ENCODE measurements around the gene MARCKSL1.

Gene MARCKSL1

GRCh38 chr1:32321712-32322291 lies 14.2 kb downstream of the MARCKSL1 start:
- DNase-seq (ENCODE audit: extremely low spot score) = no peak
- CTCF ChIA-PET = interaction anchor here (0.6 to 1.1 kb wide), 3 partner anchors 9 to 107 kb away, joined by 3 to 4 read pairs (median 4); no protein-coding TSS in a partner anchor
- TF ChIP-seq LEF1 (IDR thresholded peaks at IDR 0.05; ENCODE audit: borderline replicate concordance) (no peak), L3MBTL2 (conservative IDR thresholded peaks at IDR 0.05) (no peak), HDGF (IDR thresholded peaks at IDR 0.05; ENCODE audit: borderline replicate concordance) (no peak), FOXK2 (IDR thresholded peaks at IDR 0.05) (no peak), ARNT (IDR thresholded peaks at IDR 0.05) (no peak), ELF4 (IDR thresholded peaks at IDR 0.05) (no peak), SP1 (IDR thresholded peaks at IDR 0.05) (no peak), FOXA1 (IDR thresholded peaks at IDR 0.05) (no peak), BHLHE40 (IDR thresholded peaks at IDR 0.05; ENCODE audit: borderline replicate concordance) (no peak), FOXM1 (IDR thresholded peaks at IDR 0.05; ENCODE audit: borderline replicate concordance) (no peak), TARDBP (IDR thresholded peaks at IDR 0.05) (no peak), NFRKB (IDR thresholded peaks at IDR 0.05) (no peak)
- TF ChIP-seq, protein P1, sequence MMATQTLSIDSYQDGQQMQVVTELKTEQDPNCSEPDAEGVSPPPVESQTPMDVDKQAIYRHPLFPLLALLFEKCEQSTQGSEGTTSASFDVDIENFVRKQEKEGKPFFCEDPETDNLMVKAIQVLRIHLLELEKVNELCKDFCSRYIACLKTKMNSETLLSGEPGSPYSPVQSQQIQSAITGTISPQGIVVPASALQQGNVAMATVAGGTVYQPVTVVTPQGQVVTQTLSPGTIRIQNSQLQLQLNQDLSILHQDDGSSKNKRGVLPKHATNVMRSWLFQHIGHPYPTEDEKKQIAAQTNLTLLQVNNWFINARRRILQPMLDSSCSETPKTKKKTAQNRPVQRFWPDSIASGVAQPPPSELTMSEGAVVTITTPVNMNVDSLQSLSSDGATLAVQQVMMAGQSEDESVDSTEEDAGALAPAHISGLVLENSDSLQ (IDR thresholded peaks at IDR 0.05) = no peak
- POLR2A ChIA-PET = interaction anchor here (0.6 to 0.9 kb wide), 2 partner anchors 11 to 41 kb away, joined by 3 to 4 read pairs; no protein-coding TSS in a partner anchor

DNA sequence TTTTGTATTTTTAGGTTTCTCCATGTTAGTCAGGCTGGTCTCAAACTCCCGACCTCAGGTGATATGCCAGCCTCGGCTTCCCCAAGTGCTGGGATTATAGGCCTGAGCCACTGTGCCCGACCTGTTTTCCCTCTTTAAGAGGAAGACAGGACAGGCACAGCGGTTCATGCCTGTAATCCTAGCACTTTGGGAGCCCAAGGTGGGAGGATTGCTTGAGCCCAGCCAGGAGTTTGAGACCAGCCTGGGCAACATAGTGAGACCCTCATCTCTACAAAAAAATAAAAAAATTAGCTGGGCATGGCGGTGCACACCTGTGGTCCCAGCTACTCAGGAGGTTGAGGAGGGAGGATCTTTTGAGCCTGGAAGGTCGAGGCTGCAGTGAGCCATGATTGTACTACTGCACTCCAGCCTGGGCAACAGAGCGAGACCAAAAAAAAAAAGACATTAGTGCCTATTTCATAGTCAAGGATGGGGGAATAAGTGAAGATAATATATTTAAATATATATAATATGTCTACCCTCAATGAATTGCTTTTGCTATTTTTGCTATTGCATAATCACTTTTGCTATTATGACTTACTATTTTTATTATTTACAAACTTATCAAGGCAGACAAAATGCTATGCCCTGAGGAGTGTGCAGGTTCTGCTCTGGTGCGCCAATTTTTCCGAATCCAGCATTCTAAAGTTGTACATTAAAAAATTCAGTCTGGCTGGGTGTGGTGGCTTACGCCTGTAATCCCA lies 17.7 kb downstream of the MARCKSL1 start:
- CTCF ChIA-PET = no interaction called here
- no peak for DNase-seq (ENCODE audit: extremely low spot score)
- TF ChIP-seq SUZ12 (IDR thresholded peaks at IDR 0.05) = no peak
- no peak for TF ChIP-seq LEF1 (IDR thresholded peaks at IDR 0.05; ENCODE audit: borderline replicate concordance)
- no peak for TF ChIP-seq ELF4 (IDR thresholded peaks at IDR 0.05)
- TF ChIP-seq, protein P1 (IDR thresholded peaks at IDR 0.05) = no peak
- no peak for TF ChIP-seq NFRKB (IDR thresholded peaks at IDR 0.05)
- no peak for TF ChIP-seq FOXK2 (IDR thresholded peaks at IDR 0.05)
- no peak for TF ChIP-seq TARDBP (IDR thresholded peaks at IDR 0.05)
- POLR2A ChIA-PET = no interaction called here

- DNase-seq (ENCODE audit: extremely low spot score) = no peak
- TF ChIP-seq TARDBP (IDR thresholded peaks at IDR 0.05) = no peak
- TF ChIP-seq ARNT (IDR thresholded peaks at IDR 0.05) = no peak
- TF ChIP-seq SP1 (IDR thresholded peaks at IDR 0.05) = no peak
- TF ChIP-seq BHLHE40 (IDR thresholded peaks at IDR 0.05; ENCODE audit: borderline replicate concordance) = no peak
- no peak for TF ChIP-seq HDGF (IDR thresholded peaks at IDR 0.05; ENCODE audit: borderline replicate concordance)
- TF ChIP-seq ELF4 (IDR thresholded peaks at IDR 0.05) = no peak
- TF ChIP-seq, protein P1 (IDR thresholded peaks at IDR 0.05) = no peak
- no peak for TF ChIP-seq SUZ12 (IDR thresholded peaks at IDR 0.05)
- no peak for TF ChIP-seq FOXA1 (IDR thresholded peaks at IDR 0.05)
- no peak for TF ChIP-seq FOXK2 (IDR thresholded peaks at IDR 0.05)
- TF ChIP-seq NFRKB (IDR thresholded peaks at IDR 0.05) = no peak
- TF ChIP-seq CTBP1 (IDR thresholded peaks at IDR 0.05; ENCODE audit: borderline replicate concordance) = no peak
- TF ChIP-seq L3MBTL2 (conservative IDR thresholded peaks at IDR 0.05) = no peak
- POLR2A ChIA-PET = no interaction called here
- CTCF ChIA-PET = no interaction called here
Observed at GRCh38 chr1:32316903-32317277, 19.1 kb downstream of the MARCKSL1 start.

DNA sequence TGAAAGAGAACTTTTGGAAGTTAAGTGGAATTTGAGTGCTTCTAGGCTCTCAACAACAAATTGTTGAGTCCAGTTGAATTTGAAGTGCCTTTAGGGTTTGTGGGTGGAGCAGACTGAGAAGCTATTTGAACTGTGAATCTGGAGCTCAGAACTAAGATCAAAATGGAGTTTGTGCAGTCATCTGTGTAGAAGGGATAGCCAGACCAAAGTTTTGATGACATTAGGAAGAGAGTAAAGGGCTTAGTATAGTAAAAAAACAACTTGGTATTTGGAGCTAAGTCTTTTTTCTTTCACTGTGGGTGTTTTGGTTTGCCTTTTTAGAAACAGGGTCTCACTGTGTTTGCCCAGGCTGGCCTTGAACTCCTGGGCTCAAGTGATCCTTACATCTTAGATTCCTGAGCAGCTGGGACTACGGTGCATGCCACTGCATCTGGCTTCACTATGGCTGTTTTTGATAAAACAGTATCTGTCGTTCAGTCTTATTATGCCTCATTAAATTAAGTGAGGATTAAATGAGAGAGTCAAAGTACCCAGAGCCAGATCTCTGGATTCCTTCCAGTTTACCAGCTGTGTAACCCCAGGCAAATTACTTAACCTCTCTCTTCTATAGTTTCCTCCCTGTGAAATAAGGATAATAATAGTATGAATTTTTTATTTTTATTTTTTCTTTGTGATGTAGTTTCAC lies 24.2 kb downstream of the MARCKSL1 start:
- DNase-seq (ENCODE audit: extremely low spot score) = no peak
- ChIA-PET CTCF (interaction anchor here (0.6 to 1.3 kb wide), 4 partner anchors 52 to 157 kb away, joined by 3 to 6 read pairs (median 4); no protein-coding TSS in a partner anchor), POLR2A (interaction anchor here (1.1 to 1.3 kb wide), 2 partner anchors 20 to 24 kb away, joined by 5 to 6 read pairs; partner anchors contain the start of genes HDAC1 and MARCKSL1)
- no peak for TF ChIP-seq CTBP1 (IDR thresholded peaks at IDR 0.05; ENCODE audit: borderline replicate concordance)
- TF ChIP-seq, protein P1 (IDR thresholded peaks at IDR 0.05) = no peak
- TF ChIP-seq FOXK2 (IDR thresholded peaks at IDR 0.05) = no peak
- no peak for TF ChIP-seq SUZ12 (IDR thresholded peaks at IDR 0.05)
- TF ChIP-seq FOXA1 (IDR thresholded peaks at IDR 0.05) = no peak
- no peak for TF ChIP-seq TARDBP (IDR thresholded peaks at IDR 0.05)
- no peak for TF ChIP-seq BHLHE40 (IDR thresholded peaks at IDR 0.05; ENCODE audit: borderline replicate concordance)
- TF ChIP-seq SP1 (IDR thresholded peaks at IDR 0.05) = no peak
- TF ChIP-seq L3MBTL2 (conservative IDR thresholded peaks at IDR 0.05) = no peak
- no peak for TF ChIP-seq NFRKB (IDR thresholded peaks at IDR 0.05)
- TF ChIP-seq ELF4 (IDR thresholded peaks at IDR 0.05) = no peak
- TF ChIP-seq ARNT (IDR thresholded peaks at IDR 0.05) = no peak
- no peak for TF ChIP-seq ZNF384 (IDR thresholded peaks at IDR 0.05)
- no peak for TF ChIP-seq HDGF (IDR thresholded peaks at IDR 0.05; ENCODE audit: borderline replicate concordance)
- TF ChIP-seq LEF1 (IDR thresholded peaks at IDR 0.05; ENCODE audit: borderline replicate concordance) = no peak
- no peak for TF ChIP-seq FOXM1 (IDR thresholded peaks at IDR 0.05; ENCODE audit: borderline replicate concordance)

DNA sequence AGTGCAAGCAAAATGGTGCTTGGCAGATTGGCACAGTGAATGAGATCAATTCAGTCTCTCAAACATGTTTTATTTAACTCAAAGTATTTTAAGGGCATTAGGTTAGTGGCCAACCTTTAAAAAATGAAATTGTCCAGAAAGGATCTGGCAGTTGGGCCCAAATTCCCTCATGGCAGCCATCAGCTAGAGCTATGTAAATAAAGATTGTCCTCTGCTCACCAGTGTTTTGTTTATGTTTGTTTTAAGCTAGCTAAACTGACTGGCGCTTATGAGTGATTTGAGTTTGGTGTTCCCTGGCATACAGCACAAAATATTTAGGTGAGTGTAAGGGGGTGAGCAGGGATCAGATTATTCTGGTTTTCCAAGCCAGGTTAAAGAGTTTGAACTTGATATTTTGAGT lies 26.1 kb downstream of the MARCKSL1 start:
- no peak for TF ChIP-seq CTBP1 (IDR thresholded peaks at IDR 0.05; ENCODE audit: borderline replicate concordance)
- TF ChIP-seq, protein P1 (IDR thresholded peaks at IDR 0.05) = no peak; the same call in 1 of the 2 replicates
- TF ChIP-seq FOXM1 (IDR thresholded peaks at IDR 0.05; ENCODE audit: borderline replicate concordance) = no peak
- no peak for TF ChIP-seq ARNT (IDR thresholded peaks at IDR 0.05)
- no peak for TF ChIP-seq NFRKB (IDR thresholded peaks at IDR 0.05)
- no peak for TF ChIP-seq FOXA1 (IDR thresholded peaks at IDR 0.05)
- TF ChIP-seq ZNF384 (IDR thresholded peaks at IDR 0.05) = no peak
- TF ChIP-seq SP1 (IDR thresholded peaks at IDR 0.05) = no peak
- TF ChIP-seq SUZ12 (IDR thresholded peaks at IDR 0.05) = no peak
- no peak for TF ChIP-seq LEF1 (IDR thresholded peaks at IDR 0.05; ENCODE audit: borderline replicate concordance)
- TF ChIP-seq TARDBP (IDR thresholded peaks at IDR 0.05) = no peak
- TF ChIP-seq ELF4 (IDR thresholded peaks at IDR 0.05) = no peak
- TF ChIP-seq L3MBTL2 (conservative IDR thresholded peaks at IDR 0.05) = no peak
- no peak for TF ChIP-seq HDGF (IDR thresholded peaks at IDR 0.05; ENCODE audit: borderline replicate concordance)
- no peak for TF ChIP-seq BHLHE40 (IDR thresholded peaks at IDR 0.05; ENCODE audit: borderline replicate concordance)
- no peak for TF ChIP-seq FOXK2 (IDR thresholded peaks at IDR 0.05)
- ChIA-PET POLR2A (no interaction called here), CTCF (no interaction called here)
- DNase-seq (ENCODE audit: extremely low spot score) = no peak

All from HEK293T (cell line).